IMR-90 (cell line): ENCODE results near the gene BAIAP2.

Experiments
- RCOR1 ChIP-seq: IDR thresholded peaks from 2 replicates; pipeline ENCODE4 v1.6.1; 2012; ENCODE audit warnings: mild to moderate bottlenecking, low read length, improper control_type of control experiment; ENCODE audit not compliant: insufficient replicate concordance
- TF ChIP-seq, protein P1 (sequence below): conservative IDR thresholded peaks from 2 replicates; pipeline ENCODE4 v1.5.1; 2012; ENCODE audit warnings: mild to moderate bottlenecking, low read depth, low read length, improper control_type of control experiment

DNA sequence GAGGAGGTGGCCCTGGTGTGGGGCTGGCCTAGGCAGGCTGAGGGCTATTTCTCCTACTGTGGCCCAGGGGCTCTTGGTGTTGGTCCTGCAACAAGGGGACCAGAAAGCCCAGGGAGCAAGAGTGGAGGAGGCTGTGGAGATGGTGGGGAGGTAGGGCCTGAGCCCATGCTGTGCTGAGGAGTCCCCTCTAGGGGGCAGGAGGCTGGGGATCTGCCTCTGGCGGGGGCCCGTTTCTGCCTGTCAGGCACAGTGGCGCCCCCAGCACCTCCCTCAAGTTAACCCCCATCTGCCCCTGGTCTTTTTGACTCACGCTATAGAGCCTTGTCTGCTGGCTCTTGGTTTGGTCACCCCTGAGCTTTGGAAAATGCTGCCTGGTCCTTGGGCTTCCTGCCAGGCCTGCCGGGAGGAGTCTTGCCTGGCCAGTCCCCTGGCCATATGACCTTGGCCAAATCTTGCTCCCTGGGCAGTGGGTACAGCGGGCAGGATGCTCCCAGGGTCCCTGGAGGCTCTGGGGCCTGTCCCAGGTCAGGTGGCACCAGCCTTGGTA lies 5.9 kb downstream of the BAIAP2 start:
- TF ChIP-seq, protein P1, sequence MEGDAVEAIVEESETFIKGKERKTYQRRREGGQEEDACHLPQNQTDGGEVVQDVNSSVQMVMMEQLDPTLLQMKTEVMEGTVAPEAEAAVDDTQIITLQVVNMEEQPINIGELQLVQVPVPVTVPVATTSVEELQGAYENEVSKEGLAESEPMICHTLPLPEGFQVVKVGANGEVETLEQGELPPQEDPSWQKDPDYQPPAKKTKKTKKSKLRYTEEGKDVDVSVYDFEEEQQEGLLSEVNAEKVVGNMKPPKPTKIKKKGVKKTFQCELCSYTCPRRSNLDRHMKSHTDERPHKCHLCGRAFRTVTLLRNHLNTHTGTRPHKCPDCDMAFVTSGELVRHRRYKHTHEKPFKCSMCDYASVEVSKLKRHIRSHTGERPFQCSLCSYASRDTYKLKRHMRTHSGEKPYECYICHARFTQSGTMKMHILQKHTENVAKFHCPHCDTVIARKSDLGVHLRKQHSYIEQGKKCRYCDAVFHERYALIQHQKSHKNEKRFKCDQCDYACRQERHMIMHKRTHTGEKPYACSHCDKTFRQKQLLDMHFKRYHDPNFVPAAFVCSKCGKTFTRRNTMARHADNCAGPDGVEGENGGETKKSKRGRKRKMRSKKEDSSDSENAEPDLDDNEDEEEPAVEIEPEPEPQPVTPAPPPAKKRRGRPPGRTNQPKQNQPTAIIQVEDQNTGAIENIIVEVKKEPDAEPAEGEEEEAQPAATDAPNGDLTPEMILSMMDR: peak; percentile 38
- TF ChIP-seq RCOR1: no peak
